ENCODE data around the gene IGSF9.

IGSF9 gene

DNA sequence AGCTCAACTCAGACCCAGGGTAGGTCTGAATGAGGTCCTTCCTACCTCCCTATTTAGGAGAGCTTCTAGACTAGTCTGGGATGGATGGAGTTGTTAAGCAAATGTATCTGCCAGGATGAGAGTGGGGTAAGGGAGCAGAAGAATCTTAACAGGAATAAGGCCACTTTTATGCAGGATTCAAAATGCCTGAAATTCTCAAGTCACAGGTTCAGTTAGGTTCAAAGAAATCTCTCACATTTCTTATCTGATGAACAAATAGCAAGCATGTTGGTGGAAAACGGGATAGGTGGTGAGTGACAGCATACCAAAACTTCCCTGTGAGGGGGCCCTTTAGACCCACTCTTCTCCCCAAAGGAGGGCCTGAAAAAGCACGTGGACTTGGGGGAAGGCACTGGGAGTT is 5.6 kb upstream of the IGSF9 start:
- H3K27ac ChIP-seq: no peak overlapping the region
- no peak for DNase-seq (ENCODE audit: low read depth, low spot score)

DNA sequence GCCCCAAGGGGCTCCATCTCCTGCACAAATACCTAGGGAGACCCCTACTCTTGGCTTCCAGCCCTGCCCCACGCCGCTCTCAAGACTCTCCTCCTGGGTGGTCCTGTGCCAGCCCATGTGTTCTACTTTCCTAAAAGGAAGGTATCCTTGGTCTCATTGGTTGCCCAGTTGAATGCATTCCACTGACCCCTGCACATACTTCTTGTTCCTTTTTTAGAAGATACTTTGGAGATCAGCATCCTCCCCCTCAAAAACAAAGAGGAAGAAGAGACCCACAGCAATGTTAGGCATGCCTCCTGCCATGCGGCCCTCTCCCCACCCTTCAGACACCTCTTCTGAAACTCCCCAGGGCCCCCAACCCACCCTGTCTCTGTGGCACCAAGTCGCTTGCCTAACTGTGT is 4.6 kb upstream of the IGSF9 start:
- H3K27ac ChIP-seq: no peak overlapping the region
- DNase-seq (ENCODE audit: low read depth, low spot score): no peak

DNA sequence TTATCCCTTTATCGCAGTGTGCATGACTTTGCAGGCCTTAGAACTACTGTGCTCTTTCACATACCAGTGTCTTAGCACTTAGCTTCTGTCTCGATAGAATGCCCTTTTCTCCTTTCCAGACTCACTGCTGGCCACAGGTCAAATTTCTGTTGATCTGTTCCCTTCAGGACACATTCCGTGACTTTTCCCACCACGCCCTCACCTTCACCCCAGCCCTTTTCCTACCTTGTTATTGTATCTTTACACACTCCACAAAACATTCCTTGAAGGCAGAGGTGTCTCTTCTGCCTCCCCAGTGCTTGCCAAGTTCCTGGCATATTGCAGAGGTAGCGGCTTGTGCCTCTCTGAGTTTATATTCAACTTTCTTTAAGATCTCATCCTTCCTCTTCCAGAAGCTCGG is 3.7 kb upstream of the IGSF9 start:
- DNase-seq (ENCODE audit: low read depth, low spot score): no peak

DNA sequence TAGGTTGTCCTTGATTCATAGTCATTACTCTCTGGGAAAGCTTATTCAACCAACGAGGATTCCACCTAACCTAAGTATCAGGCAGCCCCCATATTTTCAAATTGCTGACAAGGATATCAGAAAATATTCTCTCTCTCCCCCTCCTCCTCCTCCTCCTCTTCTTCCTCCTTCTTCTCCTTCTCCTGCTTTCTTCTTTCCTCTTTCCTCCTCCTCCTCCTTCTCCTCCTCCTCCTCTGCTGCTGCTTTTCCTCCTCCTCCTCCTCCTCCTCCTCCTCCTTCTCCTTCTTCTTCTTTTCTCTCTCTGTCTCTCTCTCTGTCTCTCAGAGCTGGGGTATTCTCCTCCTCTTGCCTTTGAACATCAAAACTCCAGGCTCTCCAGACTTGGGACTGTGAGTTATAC is 2.5 kb upstream of the IGSF9 start:
- H3K27ac ChIP-seq: no peak overlapping the region
- DNase-seq (ENCODE audit: low read depth, low spot score): no peak

More for the DNA sequence above, 3.7 kb upstream of the IGSF9 start:
- peak overlapping the region; percentile 3 for H3K27ac ChIP-seq

DNA sequence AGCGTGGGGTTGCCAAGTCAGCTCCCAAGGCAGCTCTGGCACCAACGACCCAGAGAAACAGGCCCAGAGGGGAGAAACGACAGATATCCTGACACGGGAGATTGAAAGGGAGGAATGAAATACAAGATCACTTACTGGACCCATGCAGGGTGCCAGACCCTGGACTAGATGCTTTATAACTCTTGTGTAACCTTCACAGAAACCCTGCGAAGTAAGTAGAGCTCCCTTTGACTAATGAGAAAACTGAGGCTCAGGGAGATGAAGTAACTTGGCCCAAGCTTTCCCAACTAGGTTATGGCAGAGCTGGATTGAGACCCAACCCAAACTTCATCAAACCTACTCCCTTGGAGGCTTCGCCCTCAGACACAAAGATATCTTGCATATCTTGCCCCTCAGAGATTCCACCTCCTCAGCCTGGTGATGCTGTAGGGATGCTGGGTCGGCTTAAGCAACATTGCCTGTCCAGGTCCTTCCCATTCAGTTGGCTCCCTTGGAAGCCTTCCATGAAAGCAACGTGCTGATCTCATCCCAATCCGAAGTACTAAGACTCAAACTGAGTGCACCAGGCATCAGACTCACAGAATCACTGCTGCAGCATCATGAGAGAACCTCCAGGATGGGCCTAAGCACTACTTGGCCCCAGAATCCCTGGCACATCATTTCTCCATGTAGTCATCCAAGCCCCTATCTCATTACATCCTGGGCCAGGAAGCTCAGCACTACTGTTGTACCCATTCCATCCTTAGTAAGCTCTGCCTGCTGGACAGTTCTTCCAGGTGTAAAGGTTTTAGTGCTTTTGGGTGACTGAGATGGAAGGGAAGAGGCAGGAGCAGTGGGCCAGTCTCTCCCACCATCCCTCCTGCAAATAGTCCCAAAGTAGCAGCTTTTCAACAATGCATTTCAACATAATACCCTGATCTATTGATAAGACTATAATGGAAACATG is 1.1 kb upstream of the IGSF9 start:
- DNase-seq (ENCODE audit: low read depth, low spot score): no peak
- peak overlapping the region; percentile 82 for H3K27ac ChIP-seq

DNA sequence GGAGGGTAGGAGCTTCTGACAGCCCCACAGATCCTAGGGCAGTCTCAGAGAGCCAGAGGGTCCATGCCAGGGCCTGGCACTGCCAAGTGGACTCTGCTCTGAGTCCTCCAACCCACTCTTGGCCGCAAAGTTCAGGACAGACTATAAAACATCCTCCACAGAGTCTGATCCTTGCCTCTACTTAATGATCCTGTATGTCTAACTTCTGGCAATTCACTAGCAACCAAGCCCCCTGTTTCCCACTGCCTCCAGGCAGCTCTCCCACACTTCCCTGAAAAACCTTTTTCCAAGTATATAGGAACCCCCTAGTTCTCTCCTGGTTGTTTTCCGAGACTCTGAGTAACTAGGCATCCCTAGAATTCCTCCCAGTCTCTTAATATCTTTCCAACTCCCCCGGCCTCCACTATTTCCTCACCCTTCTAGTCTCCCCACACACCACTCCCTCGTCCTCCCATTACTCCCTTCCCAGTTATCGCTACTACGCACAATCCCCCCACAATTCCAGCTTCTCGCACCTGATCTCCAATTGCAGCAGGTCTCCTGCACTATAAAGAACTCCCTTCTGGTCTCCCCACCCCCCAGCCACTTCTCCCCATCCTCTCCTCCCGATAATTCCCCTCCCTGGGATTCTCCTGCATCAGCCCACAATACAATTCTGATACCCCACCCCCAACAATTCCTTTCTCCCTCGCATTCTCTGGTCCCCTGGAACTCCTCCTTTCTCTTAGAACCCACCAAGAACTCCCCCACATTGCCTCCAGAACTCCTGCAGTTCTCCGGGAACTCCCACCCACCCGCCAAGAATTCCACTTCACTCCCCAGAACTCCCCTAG is 574 bp downstream of the IGSF9 start:
- H3K27ac ChIP-seq: peak overlapping the region; percentile 82
- DNase-seq (ENCODE audit: low read depth, low spot score): no peak

DNA sequence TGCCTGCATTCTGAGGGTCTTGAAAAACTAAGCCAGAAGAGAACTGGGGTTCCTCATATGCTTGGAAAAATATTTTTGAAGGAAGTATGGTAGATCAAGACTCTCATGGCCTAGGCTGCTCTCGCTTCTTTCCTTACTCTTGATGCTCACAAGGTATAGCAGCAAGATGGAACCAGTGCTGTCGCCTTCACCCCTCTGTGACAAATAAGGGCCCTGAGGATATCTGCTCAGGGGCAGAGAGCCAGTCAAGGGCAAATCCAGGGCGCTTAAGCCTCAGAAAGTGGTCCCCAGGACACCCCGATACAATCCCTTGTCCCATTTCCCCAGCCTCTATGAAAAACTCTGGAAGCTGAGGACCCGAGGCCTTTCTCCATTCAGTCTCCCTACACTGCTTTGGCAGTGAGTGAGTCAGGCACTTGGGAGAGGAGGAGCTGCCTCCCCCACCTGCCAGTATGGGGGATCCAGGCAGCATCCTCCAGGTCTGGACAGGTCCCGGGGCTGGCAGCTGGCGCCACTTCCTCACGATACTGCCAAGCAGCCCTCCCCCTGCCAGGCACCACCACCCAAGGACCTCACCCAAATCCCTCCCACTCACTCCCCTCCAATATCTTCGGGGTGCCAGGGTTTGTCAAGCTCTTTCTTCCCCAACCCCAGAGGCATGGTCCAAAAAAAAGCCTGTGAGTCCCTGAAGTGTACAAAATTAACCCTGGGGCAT is 1.3 kb downstream of the IGSF9 start:
- DNase-seq (ENCODE audit: low read depth, low spot score): no peak
- H3K27ac ChIP-seq: peak overlapping the region; percentile 82

DNA sequence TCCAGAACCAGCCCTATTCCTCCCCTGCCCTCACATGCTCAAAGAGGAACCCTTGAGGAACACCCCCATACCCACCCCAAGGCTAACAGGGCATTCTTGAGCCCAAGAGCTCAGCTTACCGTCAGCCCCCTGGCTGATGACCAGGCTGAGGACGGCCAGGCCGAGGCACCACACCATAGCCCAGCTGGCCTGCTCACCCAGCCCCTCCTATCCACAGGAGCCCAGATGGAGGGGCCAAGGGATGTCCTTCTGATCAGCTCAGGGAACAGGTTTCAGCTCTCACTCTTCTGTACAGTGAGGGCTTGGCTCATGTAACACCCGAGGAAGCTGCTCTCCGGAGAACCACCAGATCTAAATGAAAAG is 2.2 kb downstream of the IGSF9 start:
- no peak for DNase-seq (ENCODE audit: low read depth, low spot score)
- H3K27ac ChIP-seq: no peak overlapping the region

DNA sequence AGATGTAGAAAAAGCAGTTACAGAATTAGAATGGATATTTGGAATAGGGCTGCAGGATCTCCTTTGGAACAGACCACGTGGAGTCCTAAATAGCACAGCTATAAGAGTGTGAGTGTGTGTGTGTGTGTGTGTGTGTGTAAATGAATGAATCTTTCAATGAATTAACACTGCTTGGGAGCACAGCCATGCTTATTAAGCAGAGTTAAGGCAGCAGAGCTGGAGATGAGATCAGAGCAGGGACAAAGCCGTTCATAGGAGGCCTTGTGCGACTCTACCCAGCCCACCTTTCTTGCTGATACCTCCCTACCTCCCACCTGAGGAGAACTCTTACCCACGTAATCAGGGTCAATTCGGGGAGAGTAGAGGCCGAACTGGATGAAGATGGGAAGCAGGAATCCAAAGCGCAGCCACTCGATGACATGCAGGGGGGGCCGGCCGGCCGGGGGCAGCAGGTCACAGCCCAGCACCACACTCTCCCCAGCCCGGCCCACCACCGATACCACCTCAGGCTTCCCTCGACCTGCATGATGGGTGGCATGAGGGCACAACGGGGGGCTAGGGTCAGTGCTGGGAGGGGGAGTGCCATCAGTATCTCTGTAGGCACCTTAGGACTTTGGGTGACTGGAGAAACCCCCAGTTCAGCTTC is 2.7 kb downstream of the IGSF9 start:
- no peak for DNase-seq (ENCODE audit: low read depth, low spot score)
- H3K27ac ChIP-seq: no peak overlapping the region

DNA sequence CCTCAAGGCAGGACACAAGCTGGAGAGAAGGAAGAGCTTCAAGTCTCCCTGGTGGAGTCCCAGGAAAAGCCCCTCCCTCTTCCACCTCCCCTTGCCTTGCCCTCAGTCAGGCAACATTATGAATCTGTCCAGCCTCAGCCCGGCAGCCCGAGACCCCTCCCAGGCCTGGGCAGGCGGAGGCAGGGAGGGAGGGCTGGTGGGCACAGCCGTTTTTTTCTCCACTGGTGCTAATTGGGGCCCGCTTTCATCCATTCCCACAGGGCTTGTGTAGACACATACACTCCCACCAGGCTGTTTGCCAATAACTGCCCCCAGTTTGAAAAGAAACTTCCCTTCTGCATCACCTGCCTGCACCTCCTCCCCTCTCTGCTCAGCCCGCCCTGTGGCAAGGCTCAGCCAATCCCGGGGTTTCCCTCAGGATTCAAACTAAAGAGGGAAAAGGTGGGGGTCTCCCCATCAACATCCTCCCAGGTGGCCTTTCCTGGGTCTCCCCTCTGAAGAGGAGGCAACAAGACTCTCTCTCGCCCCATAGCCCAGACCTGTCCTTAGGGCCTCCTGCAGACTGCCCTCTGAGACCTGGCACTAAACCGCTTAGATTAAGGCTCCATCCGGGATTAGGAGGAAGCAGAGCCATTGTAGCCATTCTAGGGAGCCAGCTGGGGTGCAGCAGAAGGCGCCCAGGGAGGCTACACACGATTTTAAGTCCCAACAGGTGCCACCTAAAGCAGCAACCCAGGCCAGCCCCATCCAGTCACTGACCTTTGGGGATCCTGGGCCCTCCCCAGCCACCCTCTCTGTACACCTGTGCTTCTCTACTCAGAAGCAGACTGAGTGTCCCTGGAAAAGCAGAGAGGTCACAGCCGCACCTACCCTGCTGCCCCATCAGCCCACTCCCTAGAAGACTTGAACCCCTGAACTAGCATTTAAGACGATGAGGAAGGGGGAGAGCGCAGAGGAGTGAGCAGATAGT is 3.5 kb downstream of the IGSF9 start:
- H3K27ac ChIP-seq: no peak overlapping the region
- DNase-seq (ENCODE audit: low read depth, low spot score): no peak

DNA sequence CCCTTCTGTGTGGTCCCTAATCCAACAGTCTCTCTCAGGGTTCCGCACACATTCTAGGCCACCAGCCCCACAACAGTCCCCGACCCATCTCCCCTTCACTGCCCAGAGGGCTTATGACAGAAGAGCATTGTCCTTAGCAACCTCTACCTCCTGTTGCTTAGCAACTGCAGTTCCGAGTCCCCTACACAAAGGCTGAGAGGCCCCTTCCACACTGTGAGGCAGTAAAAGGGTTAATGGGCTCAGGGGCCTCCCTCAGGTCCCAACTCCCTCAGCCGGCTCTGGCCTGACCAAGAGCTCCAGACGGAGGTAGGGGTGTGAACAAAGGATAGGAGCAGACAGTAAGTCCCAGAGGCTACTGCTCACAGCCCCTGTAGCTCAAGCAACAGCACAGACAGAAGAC is 4.3 kb downstream of the IGSF9 start:
- no peak for DNase-seq (ENCODE audit: low read depth, low spot score)
- H3K27ac ChIP-seq: no peak overlapping the region

DNA sequence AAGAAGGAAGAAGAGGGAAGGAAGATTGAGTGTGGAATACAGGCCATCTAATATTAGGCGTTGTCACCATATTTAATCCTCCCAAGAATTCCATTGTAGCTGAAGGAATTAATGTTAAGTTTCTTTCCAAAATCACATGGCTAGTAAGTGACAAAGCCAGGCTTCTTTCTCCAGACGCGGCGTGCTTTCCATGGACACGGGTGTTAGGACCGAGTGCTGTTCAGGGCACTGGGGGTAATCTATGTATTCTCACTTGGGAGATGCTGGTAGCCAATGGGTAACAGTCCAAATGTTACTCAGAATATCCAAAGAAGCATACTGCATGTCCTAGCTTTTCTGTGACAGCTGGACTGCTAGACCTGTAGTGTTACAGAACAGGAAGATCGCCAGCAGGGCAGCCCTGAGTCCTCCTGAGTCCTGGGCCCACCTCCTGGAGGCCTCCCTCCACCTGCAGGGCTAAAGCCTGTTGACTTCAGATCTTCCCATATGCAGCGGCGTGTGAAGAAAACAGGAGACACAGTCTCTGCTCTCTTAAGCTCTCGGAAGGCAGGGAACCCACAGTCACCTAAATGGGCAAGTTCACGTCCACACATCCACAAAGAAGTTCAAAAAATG is 5.3 kb downstream of the IGSF9 start:
- no peak for DNase-seq (ENCODE audit: low read depth, low spot score)
- H3K27ac ChIP-seq: peak overlapping the region; percentile 23

DNA sequence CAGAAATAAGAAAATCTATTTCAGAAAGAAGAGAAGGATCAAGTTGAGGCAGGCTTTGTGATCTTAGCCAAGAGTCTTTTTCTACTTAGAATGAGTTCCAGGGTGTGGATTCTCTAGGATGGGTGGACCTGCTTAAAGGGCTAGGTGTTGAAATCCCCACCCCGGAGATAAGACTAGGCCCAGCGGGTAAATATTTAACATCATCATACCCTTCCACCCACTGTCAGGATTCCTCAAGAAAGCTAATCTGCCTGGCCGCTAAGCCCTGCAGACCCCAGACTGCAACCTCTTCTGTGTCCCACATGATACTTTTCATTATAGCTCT is 5.8 kb downstream of the IGSF9 start:
- peak overlapping the region; percentile 23 for H3K27ac ChIP-seq
- no peak for DNase-seq (ENCODE audit: low read depth, low spot score)

DNA sequence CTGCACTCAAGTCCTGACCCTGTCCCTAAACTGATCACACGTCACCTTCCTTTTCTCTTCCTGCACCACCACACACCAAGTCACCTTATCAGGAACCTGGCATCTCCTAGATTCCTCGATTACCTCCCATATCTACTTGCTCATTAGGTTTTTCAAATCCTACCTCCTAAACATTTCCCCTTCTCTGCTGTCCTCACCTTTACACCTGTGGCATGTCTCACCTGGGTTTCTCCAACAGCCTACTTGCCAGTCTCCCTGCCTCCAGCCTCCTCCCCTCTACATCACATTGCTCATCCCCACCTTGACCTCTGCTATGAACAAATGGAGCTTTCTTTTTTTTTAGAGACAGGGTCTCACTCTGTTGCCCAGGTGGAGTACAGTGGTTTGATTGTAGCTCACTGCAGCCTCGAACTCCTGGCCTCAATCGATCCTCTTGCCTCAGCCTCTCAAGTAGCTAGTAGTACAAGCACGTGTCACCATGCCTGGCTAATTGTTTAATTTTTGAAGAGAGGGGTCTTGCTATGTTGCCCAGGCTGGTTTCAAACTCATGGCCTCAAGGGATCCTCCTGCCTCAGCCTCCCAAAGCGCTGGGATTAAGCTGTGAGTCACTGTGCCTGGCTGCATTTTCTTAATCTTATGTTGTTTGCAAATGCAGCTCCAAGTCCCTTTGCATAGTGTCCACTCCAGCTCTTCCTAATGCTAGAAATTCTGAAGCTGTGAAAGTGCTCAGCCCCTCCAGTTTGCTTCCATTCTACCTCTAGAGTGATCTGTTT is 6.3 kb downstream of the IGSF9 start:
- peak overlapping the region; percentile 23 for H3K27ac ChIP-seq
- no peak for DNase-seq (ENCODE audit: low read depth, low spot score)

DNA sequence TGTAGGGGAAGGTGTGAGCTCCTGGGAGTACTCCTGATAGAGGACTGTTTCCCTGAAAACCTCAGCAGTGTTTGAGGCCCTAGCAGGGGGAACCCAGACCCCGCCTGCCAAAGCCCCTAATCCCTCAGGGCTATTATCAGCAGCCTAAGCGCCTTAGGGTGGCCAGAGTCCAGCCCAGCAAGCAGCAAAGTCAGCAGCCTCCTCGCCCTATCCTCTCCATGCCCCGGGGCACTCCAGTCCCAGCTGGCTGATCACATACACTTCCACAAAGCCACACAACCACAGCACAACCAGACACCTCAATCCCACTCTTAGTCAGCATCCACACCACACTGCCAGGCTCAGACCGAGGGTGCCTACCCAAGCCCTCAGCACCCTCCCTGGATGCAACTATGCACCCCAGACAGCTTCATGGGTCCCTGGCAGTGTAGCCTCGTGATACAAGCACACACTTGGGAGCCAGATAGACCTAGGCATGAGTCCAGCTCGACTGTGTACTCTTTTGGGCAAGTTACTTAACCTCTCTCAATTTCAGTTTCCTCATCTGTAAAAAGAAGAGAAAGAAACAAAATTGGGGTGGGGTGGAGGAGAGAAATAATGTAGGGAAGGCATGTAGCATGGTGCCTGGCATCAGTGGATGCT is 7.1 kb downstream of the IGSF9 start:
- peak overlapping the region; percentile 48 for H3K27ac ChIP-seq

DNA sequence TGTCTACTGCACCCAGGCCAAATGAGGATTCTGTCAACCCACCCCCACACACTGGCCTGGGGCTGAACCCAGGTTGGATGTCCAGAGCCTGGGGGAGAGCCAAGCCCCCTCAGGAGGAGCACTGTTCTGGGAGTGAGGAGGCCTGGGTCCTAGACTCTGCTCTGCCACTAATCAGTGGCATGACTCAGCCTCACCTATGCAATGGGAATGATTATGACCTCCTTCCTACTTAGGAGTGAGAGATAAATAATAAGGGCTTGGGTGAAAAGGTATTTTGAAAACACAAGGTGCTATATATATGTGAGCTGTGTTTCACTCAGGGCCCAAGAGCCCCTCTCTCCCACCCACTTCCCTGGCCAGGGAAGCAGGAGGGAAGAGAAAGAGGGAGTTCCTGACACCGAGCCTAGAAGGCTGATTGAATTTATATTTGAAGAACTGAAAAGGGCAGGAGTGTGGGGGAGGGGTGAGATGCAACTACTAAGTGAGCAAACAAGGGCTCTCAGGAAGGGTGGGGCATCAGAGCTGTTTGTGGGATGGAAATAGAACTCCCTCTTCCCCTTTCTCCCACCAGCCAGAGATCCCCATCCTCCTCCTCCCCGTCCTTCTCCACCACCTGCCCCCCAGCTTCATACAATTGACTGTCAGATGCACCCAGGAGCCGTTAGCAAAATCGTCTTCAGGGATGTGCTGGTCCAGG is 8.2 kb downstream of the IGSF9 start:
- no peak for DNase-seq (ENCODE audit: low read depth, low spot score)
- H3K27ac ChIP-seq: peak overlapping the region; percentile 48

More for the DNA sequence above, 7.1 kb downstream of the IGSF9 start:
- DNase-seq (ENCODE audit: low read depth, low spot score): no peak
